AG08395 (cell line): ENCODE results near the gene BATF3.
A peak's percentile ranks its signal among the peaks of the same experiment; 100 is the strongest.
"Not testable (repeated sequence)": the region's sequence is repeated elsewhere in the genome, so short reads cannot be mapped to it uniquely, and the experiment has no call there.

ENCODE experiments used
- DNase-seq: peaks from one replicate; pipeline ENCODE4 v3.0.0; 2012; ENCODE audit warnings: mixed read lengths, low spot score

Gene BATF3

DNA sequence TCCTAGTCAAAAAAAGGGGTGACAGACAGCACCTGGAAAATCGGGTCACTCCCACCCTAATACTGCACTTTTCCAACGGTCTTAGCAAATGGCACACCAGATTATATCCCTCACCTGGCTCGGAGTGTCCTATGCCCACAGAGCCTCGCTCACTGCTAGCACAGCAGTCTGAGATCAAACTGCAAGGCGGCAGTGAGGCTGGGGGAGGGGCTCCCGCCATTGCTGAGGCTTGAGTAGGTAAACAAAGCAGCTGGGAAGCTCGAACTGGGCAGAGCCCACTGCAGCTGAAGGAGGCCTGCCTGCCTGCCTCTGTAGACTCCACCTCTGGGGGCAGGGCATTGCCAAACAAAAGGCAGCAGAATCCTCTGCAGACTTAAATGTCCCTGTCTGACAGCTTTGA lies 41.4 kb downstream of the BATF3 start:
- not testable (repeated sequence) for DNase-seq

GRCh38 chr1:212656730-212657129 lies 42.9 kb downstream of the BATF3 start:
- DNase-seq = no peak

- peak; percentile 72 for DNase-seq
These were observed 43.8 kb downstream of the BATF3 start for GRCh38 chr1:212655668-212656440.

- no peak for DNase-seq
These were observed 47.0 kb downstream of the BATF3 start for GRCh38 chr1:212652609-212653008.

DNA sequence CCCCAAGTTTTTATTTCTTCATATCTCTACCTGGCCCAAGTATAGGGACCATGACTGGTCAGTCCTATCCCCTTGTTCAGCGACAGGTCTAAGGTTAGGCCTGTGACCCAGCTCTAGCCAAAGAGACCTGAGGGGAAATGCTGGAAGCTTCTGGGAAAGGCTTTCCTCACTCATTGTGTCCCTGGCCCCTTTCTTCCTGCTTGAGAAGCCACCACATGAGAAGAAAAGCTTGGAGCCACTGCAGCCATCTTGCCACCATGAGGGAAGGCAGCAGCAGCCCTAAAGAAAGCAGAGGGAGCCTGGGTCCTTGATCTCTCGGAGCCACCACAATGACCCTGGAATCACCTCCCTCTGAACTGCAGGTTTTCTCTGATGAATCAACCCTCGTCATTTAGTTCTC lies 47.7 kb downstream of the BATF3 start:
- DNase-seq = no peak

GRCh38 chr1:212651521-212651920 lies 48.1 kb downstream of the BATF3 start:
- DNase-seq = peak; percentile 81

DNA sequence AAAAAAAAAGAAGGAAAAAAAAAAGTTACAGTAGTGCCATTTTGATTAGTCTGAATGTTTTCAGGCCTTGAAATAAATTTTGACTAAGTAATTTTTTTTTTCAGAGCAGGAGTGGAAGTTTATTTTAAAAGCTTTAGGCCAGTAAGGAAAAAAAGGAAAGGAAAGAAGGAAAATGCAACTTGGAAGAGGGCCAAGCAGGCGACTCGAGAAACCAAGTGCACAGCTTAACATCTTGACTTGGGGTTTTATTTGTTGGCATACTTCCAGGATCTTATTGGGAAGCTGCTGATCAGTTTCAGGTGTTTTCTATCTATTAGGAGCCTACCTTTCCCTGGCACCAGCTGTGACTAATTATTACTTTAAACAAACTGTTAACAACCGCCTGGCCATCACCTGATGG lies 49.4 kb downstream of the BATF3 start:
- DNase-seq = no peak

DNA sequence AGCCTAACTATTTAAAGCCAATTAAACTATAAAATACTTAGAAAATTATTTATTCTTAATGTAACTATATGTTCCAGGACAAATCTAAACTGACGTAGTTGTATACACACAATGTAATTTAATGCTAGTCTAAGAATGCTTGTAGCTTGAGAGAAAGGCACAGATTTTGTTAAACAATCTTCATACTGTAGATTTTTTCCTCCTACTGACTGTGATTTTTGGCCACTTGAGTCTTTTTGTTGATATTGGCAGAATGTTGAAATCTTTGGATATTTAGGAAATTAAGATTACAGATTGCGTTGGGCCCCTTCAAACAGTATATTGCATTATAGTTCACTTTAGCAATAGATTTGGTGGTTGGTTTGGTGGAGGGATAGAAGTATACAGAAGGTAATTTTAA lies 50.6 kb downstream of the BATF3 start:
- DNase-seq = no peak

- DNase-seq = no peak
These were observed 51.2 kb downstream of the BATF3 start for GRCh38 chr1:212648431-212648830.

DNA sequence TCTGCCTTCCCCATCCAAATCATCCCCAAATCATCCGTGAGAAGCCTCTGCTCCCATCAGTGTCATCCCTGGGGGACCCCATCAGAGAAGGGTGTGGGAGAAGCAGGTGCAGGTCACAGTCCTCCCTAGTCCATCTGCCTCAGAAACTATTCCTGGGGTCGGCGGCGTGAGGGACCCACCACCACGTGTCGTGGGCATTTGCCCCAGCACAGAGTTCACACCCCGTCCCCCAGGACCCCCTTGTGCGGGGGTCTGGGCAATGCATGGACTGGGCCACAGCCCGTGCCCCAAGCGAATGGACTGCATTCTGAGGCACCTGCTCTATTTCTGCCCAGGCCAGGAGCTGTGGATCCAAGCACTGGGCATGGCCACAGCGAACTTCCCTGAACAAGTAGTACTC lies 52.6 kb downstream of the BATF3 start:
- no peak for DNase-seq

- no peak for DNase-seq
These were observed 53.1 kb downstream of the BATF3 start for GRCh38 chr1:212646588-212646987.

- DNase-seq = no peak
These were observed 53.8 kb downstream of the BATF3 start for GRCh38 chr1:212645546-212646543.

DNA sequence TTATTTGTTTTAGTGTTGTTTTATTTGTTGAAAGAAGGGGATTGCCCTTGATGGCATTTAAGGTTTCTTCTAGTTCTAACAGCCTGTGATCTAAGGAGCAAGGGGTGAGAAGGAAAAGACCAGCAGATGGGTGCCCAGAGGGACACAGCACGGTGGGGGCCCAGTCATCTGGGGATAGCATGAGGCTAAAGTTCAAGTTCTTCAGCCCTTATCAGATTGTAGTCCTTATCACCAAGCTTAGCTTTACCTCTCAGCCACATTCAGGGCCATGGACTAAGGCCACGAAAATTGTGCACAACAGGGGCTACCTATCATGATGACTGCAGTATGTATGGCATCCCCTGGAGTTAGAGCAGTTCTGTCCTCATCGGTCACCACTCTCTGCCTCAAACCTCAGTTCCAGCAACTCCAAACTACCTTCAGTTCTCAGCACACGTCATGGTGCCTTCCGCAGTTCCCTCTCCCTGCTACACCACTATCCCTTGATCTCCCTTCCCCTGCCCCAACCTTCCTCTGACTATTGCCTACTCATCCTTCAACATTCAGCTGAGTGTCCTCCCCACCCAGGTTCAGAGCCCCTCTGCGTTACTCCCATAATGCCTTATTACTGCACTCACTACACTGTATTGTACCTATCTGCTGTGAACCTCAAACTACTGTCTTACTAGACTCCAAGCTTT lies 54.6 kb downstream of the BATF3 start:
- DNase-seq = no peak

DNA sequence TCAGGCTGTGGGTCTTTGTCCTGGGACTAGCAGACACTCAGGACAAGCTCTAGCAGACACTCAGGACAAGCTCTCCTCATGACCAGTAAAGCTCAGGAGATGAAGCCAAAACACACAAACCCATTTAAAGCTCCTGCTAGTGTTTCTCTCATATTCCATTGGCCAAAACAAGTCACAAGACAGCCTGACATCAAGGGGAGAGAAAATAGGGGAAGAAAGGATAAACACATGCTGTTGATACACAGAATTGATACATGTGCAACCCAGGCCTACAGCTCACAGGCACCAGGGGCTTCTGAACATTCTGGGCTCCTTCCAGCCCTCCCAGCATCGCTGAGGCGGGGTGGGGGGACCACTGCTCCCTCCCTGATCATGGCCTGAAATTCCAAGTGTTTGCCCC lies 55.8 kb downstream of the BATF3 start:
- no peak for DNase-seq

- DNase-seq = no peak
These were observed 57.7 kb downstream of the BATF3 start for GRCh38 chr1:212641956-212642355.

DNA sequence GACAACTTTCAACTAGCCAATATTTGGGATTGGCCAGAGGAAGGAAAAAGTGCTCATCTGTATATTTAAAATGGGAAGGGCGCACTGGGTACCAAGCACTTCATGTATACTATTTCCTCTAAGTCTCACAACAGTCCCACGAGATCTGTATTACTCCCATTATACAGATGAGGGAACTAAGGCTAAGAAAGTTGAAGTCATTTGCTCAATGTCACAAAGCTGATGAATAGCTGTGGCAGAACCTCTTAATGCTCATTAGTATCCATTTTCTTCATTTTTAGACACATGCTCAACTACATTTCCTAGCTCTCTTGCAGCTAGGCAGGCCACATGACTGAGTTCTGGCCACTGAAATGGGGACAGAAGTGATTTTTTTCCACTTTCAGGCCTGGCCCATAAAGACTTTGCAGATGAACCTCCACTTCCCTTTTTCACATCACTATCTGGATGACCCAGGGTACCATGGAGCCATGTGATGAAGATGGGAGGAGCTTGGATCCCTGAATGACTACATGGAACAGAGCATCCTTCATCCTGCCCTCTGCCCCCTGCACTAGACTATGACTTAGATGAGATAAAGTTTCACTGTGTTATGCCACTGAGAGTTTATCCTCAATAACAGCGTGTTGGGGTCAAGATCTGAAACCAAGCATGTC lies 59.3 kb downstream of the BATF3 start:
- no peak for DNase-seq

DNA sequence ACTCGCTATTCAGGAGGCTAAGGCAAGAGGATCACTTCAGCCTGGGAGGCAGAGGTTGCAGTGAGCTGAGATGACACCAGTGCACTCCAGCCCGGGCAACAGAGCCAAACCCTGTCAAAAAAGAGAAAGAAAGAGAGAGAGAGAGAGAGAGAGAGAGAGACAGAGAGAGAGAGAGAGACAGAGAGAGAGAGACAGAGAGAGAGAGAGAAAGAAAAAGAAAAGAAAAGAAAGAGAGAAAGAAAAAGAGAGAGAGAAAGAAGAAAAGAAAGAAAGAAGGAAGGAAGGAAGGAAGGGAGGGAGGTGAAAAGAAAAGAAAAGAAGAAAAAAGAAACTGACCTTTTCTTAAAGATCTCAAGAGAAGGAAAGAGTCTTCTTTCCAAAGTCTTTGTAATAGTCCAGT lies 60.1 kb downstream of the BATF3 start:
- not testable (repeated sequence) for DNase-seq

DNA sequence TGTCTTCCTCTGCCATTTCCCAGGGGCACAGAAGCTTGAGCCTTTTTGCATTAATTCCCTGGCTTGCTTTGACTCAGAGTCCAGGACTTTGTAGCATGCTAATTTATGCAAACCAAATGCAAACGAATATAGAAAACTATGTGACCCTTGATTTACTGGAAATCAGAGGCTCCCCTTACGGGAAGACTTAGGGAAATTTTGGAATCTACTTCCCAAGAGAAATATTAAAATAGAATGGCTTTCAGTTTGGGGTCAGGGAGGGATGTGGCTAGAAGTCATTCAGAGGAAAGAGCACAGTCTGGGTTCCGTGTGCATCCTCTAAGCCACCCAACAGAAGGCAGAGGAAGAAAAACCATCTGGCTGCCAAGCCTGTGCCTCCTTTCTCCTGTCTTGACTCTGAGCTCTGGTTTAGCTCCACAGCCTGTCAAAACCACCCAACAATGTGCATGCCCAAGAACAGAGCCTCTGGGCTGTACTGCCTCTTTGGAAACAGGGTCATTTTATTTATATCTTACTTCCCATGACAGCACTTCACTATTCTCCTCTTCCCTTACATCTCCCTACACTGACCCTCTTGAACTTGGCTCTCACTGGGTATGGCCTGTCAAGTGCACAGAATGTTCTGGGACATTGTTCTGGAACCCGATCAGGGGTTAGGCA lies 61.0 kb downstream of the BATF3 start:
- DNase-seq = peak; percentile 39

DNA sequence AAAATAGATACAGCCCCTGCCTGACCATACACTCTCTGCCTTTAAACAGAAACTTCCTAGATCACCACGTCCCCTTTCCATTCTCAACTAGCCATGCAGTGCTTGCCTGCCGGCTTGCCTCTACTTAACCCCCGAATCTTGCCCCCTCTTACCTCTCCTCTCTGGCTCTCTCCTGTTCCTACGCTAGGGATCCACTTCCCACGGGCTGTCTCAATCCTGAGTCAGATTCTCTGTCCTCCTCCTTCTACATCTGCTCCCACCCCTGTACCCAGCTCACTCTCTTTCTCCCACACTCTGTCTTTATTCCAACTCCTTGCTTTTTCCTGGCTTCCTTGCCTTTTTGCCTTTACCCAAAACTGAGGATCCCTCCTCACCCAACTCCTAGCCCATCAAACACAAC lies 61.7 kb downstream of the BATF3 start:
- DNase-seq = peak; percentile 38
